ENCODE results near the gene NTM. TPM values are rescaled to one million over a fixed set of nuclear protein-coding genes. Genes with fewer than 3 reads are reported as not detected.
A peak's percentile ranks its signal among the peaks of the same experiment; 100 is the strongest.

Gene NTM
- total RNA-seq, 1 experiment from 2014 or later: not detected

- no peak for TF ChIP-seq CTCF (IDR thresholded peaks at IDR 0.05 in 2 of 3, conservative IDR thresholded peaks at IDR 0.05 in 1 of 3; ENCODE audit: borderline replicate concordance in 1 of 3, insufficient read depth in 1 of 3, low read depth in 2 of 3, low read length in 2 of 3)
- TF ChIP-seq FOSL1 (IDR thresholded peaks at IDR 0.05; ENCODE audit: low read depth): no peak
- TF ChIP-seq ZNF274 (IDR thresholded peaks at IDR 0.05; ENCODE audit: low read depth, low read length): no peak
- TF ChIP-seq ELF1 (IDR thresholded peaks at IDR 0.05; ENCODE audit: borderline replicate concordance, low read depth): no peak
Observed at GRCh38 chr11:131572423-131572822, 202.0 kb downstream of the NTM start (continued).

GRCh38 chr11:131579932-131580387, 209.5 kb downstream of the NTM start:
- intact Hi-C loops (cut with micrococcal nuclease): no loop called here
- ATAC-seq: peak; percentile 52; the same call in 1 of the 2 replicates

More at GRCh38 chr11:131579932-131580387, 209.5 kb downstream of the NTM start:
- no peak for DNase-seq (ENCODE audit: low read depth, low spot score)
- Histone ChIP-seq H3K9me3 (ENCODE audit: control insufficient read depth in 1 of 2, insufficient read depth in 1 of 2, low read depth in 1 of 2, low read length in 2 of 2) (peaks cover 0 to 3% of the 10 kb centered on the region in 2 experiments; a peak in 2 of 4 replicates), H3K9ac (ENCODE audit: low read length) (no peak overlapping the region), H4K20me1 (ENCODE audit: insufficient read depth) (no peaks in the 10 kb centered on the region), H3K36me3 (ENCODE audit: control insufficient read depth in 1 of 2, insufficient read depth in 2 of 2, low read length in 2 of 2) (no peaks in the 10 kb centered on the region), H3K4me1 (ENCODE audit: control insufficient read depth in 1 of 2, insufficient read depth in 2 of 2, low read length in 2 of 2) (no peaks in the 10 kb centered on the region), H3K4me3 (replicated peaks in 1 of 2; ENCODE audit: low read depth in 1 of 2, low read length in 2 of 2) (no peak overlapping the region), H3K27me3 (ENCODE audit: insufficient read depth, low read length) (no peaks in the 10 kb centered on the region), H3K27ac (ENCODE audit: low read depth, low read length) (no peak overlapping the region), H3K4me2 (ENCODE audit: low read length) (no peak overlapping the region), H3K9me2 (ENCODE audit: insufficient read depth) (no peaks in the 10 kb centered on the region), H3K79me2 (ENCODE audit: insufficient read depth, low read length) (no peaks in the 10 kb centered on the region), H2AFZ (ENCODE audit: low read depth, low read length, poor library complexity, severe bottlenecking) (no peak overlapping the region)
- ChIA-PET RAD21 (ENCODE audit: low non-redundant PET in 1 of 2, low total read pairs in 2 of 2, uncharacterized antibody in 2 of 2, unreplicated experiment in 2 of 2) (no interaction called here), CTCF (no interaction called here), POLR2A (no interaction called here)
- BruUV-seq (replicated peaks): no TSS peak
- no peak for TF ChIP-seq POLR2AphosphoS5 (IDR thresholded peaks at IDR 0.05; ENCODE audit: low read depth, low read length)
- no peak for TF ChIP-seq SIN3A (IDR thresholded peaks at IDR 0.05; ENCODE audit: low read depth)
- no peak for TF ChIP-seq POLR2A (IDR thresholded peaks at IDR 0.05; ENCODE audit: borderline replicate concordance, extremely low read depth, insufficient read depth, insufficient read length)
- TF ChIP-seq JUND (IDR thresholded peaks at IDR 0.05): no peak
- TF ChIP-seq CTCF (IDR thresholded peaks at IDR 0.05 in 2 of 3, conservative IDR thresholded peaks at IDR 0.05 in 1 of 3; ENCODE audit: borderline replicate concordance in 1 of 3, insufficient read depth in 1 of 3, low read depth in 2 of 3, low read length in 2 of 3): peak in 1 of 3 experiments; percentile 23; a peak in 1 of 6 replicates
- TF ChIP-seq ZBTB33 (IDR thresholded peaks at IDR 0.05; ENCODE audit: extremely low read depth, insufficient replicate concordance, low read length): no peak

Data from HCT116 (cell line).